HG03565 (cell line): Measurements from ENCODE around the gene PKD1.

ENCODE experiments used
- ATAC-seq: cut with Tn5 transposase; IDR thresholded peaks from one replicate; pipeline ENCODE4 v1.9.1; 2021; ENCODE audit warnings: mild to moderate bottlenecking, moderate library complexity; ENCODE audit not compliant: unreplicated experiment

PKD1 gene

DNA sequence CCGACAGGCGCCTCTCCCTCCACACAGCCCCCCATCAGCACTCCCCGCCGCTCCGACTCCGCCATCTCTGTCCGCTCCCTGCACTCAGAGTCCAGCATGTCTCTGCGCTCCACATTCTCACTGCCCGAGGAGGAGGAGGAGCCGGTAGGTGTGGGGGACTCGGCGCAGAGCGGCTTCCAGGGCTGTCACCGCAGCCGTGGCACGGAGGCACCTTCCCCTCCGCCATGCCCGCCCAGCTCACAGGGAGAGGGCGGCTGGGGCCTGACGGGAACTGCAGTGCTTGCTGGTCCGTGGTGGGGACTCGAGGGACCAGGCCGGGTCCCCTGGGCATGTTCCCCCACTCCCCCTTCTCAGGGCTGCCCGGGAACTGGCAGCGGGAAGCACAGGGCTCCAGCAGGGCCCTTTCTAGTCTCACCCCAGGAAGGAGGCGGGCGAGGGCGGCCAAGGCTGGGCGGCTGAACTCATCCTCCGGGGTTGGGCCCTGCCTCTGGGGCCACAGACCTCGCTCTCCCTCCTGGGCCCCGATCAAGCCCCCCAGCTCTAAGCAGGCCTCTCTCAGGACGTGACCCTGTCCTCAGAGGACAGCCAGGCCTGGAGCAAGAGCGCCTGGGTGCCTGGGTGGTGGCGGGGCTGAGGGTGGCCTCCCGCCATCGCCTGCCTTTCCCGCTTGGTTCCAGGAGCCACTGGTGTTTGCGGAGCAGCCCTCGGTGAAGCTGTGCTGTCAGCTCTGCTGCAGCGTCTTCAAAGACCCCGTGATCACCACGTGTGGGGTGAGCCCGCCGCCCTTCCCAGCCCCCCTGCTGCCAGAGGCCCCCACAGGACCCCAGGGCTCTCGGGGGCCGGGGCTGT lies 35.1 kb upstream of the PKD1 start:
- no peak for ATAC-seq

GRCh38 chr16:2170080-2170479 lies 34.4 kb upstream of the PKD1 start:
- ATAC-seq, result no peak

DNA sequence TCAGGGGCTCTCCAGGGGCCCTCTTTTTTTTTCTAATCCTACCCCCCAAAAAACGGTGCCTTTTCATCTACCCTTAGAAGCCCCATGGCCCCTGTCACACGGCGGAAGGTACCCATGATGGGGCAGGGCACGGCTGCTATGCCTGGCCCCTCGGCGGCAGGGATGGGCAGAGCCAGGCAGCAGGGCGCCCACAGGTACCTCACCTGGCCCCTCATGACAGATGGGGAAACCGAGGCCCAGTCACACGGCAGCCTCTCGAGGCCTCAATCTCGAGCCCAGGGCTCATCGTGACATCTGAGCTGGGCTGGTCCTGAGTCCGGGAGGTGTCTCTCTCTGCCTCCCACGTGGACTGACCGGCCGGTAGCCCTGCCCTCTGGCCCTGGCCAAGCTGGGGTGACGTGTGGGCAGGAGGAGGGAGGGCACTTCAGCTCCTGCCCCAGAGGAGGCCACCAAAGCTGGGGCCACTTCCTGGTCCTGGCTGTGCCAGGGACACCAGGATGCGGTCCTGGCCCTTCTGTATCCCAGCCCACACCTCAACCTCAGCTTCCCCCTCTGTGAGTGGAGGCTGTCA lies 31.5 kb upstream of the PKD1 start:
- ATAC-seq, result no peak

- ATAC-seq, result no peak
These were observed 30.8 kb upstream of the PKD1 start for GRCh38 chr16:2166263-2167067.

- no peak for ATAC-seq
These were observed 30.2 kb upstream of the PKD1 start for GRCh38 chr16:2165861-2166260.

DNA sequence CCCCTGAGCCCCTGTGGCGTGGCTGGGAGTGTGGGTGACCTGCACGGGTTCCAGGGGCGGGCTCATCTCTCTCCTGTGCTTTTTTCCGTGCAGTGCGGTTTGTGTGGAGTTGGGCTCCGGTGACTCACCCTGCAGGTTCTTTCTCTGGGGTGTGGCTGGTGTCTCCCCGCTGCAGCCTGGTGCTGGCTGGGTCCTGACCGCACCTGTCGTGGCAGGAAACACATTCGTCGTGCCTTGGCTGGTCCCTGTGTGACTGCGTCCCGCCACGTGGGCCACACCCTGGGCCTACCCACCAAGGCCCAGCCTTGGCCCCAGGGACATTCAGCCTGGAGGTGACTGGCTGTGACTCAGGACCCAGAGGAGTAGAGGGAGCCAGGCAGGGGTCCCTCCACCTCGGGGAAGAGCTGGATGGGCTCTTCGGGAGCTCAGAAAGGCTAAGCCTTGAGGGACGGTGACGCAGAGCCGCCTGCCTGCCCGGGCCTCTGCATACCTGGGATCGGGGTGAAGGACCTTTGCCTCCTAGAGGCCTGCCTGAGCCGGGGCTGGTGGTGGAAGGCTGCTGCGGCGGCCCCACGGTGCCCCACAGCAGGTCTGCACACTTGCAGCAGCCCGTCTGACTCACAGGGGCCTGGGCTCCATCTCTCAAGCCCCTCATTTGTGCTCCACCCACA lies 27.6 kb upstream of the PKD1 start:
- ATAC-seq, result no peak

DNA sequence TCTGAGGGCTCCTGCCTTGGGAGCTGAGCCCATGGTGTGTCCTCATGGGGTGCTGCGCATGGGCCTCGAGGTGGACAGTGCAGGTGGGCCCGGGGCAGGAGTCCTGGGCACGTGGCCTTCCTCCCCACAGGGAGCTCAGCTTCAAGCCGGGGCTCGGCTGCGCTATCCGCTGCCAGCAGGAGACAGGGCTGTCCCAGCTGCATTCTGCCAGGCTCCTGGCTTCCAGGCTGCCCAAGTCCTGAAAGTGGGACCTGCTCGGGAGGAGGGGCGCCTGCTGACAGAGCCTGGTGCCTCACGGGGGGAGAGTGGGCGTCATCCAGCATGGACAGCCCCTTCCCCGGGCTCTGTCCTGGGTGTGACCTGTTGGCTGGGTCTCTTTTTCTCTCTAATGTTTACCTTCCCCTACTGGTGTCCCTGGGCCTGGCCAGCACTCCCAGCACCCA lies 27.0 kb upstream of the PKD1 start:
- no peak for ATAC-seq

- ATAC-seq, result no peak
These were observed 26.2 kb upstream of the PKD1 start for GRCh38 chr16:2161911-2162310.

DNA sequence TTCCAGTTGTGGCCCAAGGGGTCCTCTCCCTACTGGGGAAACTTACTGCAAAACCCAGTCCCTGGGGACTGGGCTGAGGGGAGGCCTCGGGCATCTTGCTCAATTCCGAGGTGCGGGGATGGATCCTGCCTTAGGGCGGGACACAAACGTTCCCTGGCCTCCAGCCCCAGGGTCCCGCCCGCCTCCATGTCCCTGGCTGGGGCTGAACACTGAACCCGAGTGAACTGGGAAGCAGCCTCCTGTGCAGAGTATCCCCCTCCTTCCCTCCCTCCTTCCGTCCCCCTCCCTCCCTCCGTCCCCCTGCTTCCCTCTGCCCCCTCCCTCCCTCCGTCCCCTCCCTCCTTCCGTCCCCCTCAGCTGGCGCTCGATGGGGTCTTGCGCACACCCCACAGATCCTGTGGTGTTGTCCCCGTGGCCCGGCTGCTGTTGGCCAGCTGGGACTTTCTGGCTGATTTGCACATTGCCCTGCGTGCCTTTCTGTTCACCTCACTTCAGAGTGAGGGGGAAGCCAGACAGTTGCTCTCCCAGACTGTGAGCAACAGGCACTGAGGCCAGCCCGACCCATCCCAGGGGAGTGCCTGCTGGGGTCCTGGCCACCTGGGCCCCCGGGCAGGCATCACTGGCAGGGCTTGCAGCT lies 25.3 kb upstream of the PKD1 start:
- ATAC-seq, result no peak

DNA sequence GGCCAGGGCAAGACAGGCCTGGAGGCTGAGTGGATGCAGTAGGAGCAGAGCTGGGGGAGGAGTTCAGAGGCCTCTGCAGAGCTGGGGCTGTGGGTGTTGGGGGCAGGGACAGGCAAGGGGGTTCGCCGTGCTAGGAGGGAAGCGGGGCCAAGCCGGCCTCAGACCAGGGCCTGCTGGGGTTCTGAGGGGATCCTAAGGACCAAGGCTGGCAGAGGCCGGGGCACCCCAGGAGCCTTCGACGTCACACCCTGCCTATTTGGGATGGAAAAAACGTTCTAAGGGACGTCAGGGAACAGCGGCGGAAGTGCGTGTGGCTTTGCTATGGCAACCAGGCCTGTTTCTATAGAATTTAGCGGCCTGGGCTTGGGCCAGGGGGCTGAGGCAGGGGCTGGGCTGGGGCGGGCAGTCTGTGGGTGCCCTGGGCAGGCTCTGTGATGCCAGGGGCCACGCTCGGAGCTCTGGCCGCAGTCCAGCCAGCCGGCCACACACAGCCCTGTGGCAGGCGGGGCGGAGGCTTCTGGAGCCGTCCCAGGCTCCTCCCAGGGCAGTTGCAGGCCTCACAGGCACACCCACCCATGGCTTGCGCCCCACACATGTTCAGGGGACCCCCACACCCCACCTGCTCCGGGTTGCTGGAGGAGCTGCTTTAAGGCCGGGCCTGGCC lies 23.6 kb upstream of the PKD1 start:
- ATAC-seq, result no peak

- ATAC-seq, result no peak
These were observed 22.6 kb upstream of the PKD1 start for GRCh38 chr16:2158262-2158638.

DNA sequence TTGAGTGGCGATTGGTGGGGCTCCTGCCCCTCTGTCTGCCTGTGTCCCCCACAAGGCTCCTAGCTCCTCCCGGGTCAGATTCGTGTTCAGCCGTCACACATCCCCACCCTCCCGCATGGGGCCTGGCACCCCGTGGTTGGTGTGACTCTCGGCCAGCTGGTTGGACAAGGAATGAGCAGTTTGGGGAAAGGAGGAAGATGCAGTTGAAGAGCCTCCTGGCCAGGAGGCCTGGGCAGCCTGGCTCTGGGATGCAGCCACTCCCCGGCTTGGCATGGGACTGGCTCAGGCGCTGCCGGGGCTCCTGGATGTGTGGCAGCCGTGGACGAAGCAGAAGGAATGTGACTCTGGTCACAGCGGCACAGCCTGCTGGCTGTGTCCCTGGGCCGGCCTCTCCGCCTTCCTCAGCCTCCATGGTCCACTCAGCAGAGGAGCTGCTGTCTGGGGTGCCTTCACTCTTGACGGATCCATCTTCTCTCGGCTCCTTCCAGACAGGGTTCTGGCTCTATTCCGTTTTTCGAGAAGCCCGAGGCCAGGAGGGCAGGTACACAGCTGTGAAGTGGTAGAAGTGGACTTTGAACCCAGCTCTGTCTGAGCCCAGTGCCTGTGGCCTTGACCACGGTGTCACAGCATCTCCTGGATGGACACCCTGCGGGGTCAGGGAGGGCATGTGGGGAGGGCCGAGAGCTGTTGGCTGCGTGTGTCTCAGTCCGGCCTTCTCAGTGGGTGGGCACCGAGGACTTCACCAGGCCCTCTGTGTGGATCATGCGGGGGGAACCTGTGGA lies 22.0 kb upstream of the PKD1 start:
- ATAC-seq, result no peak

GRCh38 chr16:2156849-2157224 lies 21.1 kb upstream of the PKD1 start:
- ATAC-seq, result no peak

DNA sequence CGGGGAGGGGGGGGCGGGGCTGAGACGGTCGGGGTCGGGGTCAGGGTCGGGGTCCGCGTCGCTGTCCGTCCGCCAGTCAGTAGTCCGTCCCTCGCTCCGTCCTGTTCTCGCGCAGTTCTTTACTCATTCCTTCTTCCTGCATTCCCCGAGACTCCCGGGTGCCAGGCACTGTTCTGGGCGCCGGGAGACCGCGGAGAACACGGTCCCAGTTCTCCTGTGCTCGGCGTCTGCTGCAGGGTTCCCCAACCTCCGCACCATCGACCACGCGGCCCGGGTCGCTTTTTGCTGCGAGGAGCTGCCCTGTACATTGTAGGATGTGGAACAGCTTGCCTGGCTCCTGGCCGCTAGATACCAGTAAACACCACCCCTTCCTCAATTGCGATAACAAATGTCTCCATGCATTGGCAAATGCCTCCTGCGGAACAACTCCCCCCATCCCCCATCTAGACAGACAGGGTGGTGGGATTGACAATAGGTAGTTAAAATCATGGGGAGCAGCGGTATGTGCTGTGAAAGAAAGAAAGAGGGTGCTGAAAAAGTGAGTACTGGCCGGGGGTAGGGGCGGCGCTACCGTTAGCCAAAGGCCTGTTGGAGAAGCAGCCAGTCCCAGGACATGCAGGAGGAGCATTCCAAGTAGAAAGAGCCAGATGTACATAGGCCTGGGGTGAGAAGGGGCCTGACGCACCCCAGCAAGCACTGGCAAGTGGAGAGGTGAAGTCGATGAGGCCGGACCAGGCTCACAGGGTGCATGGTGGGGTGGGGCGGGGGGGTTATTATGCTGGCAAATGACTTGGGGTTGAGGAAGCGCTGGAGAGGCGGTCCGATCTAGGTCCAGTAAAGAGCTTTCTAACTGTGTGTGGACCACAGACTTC lies 20.5 kb upstream of the PKD1 start:
- ATAC-seq, result no peak

GRCh38 chr16:2155091-2155950 lies 19.6 kb upstream of the PKD1 start, which contains the start of gene TRAF7:
Gene TRAF7 (plus strand): TSS chr16:2155782. CDS start chr16:2163921, 8,139 bp downstream.
- peak; percentile 84 for ATAC-seq

DNA sequence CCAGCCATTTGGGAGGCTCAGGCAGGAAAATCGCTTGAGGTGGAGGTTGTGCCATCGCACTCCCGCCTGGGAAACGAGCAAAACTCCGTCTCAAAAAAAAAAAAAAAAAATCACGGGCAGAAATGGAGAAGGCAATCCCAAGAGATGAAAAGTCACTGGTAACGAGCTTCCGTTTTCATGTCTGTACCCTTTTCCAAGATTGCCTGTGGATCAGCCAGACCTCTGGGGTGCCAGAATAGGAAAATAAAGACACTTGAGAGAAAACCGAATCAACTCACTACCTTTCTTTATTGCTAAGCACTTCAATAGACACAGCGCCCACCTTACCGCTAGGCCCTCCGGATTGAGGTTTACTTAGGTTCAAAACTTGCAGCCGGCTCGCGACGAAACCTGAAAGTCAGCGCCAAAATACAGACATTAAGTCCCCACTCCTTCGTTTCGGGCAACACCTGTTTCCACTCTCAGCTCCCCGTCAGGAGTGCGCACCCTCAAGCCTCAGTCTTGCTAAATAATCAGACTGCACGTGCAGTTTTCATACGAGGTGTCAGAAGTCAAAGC lies 18.9 kb upstream of the PKD1 start:
- no peak for ATAC-seq
